GM21786 (cell line): ENCODE results near the gene DDAH1.
"Not testable (repeated sequence)": the region's sequence is repeated elsewhere in the genome, so short reads cannot be mapped to it uniquely, and the experiment has no call there.

ENCODE experiments used
- ATAC-seq: cut with Tn5 transposase; IDR thresholded peaks from one replicate; pipeline ENCODE4 v1.9.1; 2021; ENCODE audit not compliant: unreplicated experiment

DDAH1 gene

DNA sequence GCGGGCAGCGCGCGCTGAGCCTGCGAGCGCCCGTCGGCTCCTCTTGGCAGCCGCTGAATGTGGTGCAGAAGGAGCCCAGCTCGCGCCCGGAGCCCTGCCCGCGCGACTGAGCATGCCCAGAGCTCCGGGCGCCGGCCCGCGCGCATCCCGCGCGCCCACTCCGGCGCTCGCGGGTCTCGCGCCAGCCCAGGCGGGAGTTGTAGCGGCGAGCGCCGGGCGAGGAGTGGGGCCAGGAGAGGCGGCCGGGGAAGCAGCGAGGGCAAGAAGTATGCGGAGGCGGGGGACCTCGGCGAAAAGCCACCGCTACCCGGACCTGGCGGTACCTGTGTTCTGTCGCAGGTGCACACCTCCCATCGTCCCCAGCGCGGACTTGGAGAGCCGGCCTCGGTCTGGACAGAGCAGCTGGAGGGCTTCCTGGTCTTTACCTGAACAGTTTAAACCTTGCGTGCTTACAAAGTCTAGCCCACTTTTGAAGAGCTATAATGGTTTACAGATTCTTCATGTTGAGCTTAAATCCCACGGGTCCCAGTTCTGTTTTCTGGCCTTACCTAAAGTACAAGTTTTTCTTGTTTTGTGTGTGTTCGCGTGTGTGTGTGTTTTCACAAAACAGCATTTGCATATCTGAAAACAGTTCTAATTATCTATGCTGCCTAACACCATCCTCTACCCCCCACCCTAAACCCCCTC is at the start of gene DDAH1:
DDAH1 (minus strand) TSS at position 61 of the 687 bp plus-strand sequence. CDS start 114 bp downstream, outside the sequence.
- ATAC-seq: peak; percentile 46

DNA sequence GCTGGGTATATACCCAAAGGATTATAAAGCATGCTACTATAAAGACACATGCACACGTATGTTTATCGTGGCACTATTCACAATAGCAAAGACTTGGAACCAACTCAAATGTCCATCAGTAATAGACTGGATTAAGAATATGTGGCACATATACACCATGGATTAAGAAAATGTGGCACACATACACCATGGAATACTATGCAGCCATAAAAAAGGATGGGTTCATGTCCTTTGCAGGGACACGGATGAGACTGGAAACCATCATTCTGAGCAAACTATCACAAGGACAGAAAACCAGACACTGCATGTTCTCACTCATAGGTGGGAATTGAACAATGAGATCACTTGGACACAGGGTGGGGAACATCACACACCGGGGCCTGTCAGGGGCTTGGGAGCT is 49.0 kb upstream of the DDAH1 start:
- ATAC-seq: not testable (repeated sequence)

- no peak for ATAC-seq
Measured at GRCh38 chr1:85504417-85504816, 39.5 kb upstream of the DDAH1 start.

DNA sequence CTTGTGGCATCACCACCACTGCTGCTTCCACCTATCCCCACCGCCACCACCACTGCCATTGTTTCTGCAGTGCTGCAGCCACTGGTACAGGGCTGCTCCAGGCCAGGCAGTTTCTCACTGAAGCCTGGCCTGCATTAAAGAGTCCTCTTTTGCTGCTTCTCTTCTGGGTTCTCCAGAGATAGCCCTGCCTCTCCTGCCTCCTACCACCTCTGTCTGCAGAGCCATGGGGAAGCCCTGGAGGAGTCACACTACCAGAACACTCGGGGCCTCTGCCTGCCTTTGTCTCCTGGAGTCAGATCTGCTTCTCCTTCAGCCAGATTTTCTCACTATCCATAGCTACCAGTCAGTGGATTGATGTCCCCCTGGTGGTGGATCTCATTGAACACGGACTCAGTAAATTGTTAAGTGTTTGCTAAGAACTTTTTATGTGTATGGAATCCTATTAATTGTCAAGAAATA is 37.7 kb upstream of the DDAH1 start:
- no peak for ATAC-seq

DNA sequence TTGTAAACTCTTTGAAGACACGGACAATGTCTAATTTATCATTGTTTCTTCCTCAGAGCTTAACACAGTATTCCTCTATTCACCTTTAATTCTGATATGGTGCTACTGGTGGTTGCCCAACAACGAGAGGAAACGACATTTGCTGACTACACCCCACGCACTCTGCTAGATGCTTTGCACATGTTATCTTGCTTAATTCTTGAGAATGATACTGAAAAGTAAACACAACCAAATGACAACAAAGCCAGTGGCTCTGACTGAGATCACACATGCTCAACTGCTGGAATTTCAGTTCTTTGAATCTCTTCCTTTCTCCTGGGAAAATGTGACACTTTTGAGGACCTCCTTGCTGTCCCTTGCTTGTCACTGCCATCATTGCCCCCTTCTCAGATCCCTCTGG is 37.2 kb upstream of the DDAH1 start:
- ATAC-seq: no peak

GRCh38 chr1:85501355-85501898 is 36.5 kb upstream of the DDAH1 start:
- ATAC-seq: no peak

GRCh38 chr1:85496941-85497582 is 32.1 kb upstream of the DDAH1 start:
- ATAC-seq: no peak

DNA sequence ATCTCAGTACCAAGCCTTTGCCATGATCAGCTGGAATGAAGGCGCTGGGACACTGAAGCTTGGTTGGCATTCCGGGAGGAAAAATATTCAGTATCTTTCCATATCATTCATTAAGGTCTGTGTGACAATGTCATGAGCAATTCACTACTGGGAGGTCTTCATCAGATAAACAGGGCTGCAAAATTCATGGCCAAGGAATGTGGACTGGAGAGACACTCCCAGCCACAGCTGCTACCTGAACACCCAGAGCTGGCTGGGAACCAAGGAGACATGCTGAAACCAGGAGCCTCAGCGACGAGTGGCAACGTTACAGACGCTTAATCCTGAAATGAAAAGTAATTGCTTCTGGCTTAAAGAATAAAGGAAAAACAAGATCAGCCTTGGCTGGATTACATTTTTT is 30.6 kb upstream of the DDAH1 start:
- no peak for ATAC-seq

DNA sequence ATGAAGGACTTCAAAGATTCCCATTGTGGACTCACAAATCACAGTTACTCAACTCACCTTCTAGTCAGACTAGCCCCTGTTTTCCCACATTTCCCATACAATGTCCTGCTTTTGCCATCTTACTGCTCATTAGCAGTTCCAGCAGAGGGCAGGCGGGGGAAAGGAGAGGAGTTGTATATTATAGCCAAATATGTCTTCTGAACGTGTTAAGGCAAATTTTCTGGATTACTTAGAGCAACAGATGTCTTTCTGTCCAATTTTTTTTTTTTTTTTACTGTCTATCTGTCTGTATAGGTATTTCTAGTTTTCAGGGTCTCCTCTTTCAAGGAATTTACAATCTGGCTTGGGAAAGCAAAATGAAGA is 29.9 kb upstream of the DDAH1 start:
- no peak for ATAC-seq

DNA sequence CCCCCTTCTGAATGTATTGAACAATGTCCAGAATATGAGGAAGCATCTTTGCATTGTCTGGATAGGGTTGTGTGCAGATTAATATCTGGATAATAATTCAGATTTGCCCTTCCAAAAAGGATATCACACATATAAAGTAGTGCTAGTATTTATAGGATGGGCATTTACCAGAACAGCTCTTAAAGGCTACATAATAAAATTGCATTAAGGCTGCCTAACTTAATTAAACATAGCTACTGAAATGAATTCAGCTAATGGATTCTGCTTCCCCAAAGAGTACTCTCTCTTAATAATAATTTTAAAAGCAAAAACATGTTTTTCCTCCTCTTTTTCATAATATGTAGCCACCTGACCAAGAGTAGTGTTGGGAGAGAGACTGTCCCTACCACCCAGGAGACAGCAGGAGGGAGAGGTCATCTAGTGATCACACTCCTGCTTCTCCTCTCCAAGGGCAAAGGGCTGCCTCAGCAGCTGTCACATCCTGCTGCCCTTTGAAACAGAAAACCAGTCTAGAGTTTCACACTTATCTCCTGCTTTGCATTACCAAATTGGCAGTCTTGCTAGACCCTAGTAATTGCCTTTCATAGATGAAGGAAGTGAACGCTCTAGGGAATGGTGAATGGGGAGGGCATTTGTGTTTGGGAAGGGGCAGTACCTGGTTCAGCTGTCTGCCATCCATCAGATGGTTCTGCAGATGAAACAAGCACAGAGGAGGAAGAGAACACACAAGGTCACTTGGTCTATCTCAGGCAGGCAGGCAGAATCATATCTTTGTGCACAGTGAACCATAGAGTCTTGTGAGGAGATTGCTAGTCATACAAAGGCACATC is 29.3 kb upstream of the DDAH1 start:
- ATAC-seq: no peak

DNA sequence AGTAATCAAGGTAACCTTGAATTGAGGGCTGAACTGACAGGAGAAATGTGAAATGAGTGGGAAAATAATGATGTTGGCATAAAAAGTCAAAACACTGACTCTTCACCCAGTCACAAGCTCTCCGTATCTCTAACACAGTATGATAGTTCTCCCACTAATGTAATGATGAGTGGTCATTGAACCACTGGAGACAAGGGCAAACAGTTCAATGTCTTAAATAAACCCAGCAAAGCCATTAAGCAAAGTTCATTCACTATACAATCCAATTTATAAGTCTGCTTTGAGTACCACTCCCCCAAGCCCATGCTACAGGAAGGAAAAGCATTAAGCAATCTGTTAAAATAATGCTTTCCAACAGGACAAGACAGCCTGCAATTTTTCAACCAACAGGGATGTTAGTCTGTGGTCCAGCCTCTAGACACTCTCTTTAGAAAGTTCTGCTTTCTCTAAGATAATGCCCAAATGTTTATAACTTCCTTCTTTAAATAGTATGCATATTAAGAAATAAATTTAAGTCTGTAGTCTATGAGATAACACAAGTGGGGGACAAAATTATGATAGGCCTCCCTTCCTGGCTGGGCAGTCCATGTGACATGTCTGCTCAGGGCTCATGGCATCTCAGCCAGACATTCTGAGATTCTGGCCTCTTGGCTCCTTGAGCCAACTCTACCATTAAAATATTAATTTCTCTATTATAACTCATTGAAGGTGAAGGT is 25.5 kb upstream of the DDAH1 start:
- ATAC-seq: no peak

- no peak for ATAC-seq
Measured at GRCh38 chr1:85488126-85488525, 23.2 kb upstream of the DDAH1 start.

DNA sequence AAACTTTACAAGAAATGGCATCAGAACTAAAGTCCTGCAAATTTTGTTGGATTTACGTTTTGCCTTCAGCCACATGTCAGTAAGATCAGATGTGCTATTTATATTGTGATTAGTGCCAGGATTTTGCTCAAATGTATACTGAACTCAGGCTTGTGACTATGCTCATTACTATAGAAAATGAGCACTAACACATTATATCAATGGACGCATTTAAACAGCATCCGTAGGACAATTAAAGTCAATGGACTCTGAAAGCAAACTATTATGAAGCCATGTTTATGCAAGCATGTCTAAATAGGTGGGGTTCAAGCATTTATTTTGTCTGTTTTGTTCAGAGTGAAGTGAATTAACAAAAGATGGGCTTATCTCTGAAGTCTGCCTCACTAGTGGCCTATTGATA is 20.6 kb upstream of the DDAH1 start:
- no peak for ATAC-seq

- no peak for ATAC-seq
Measured at GRCh38 chr1:85484716-85485115, 19.8 kb upstream of the DDAH1 start.

GRCh38 chr1:85484264-85484663 is 19.3 kb upstream of the DDAH1 start:
- no peak for ATAC-seq

GRCh38 chr1:85481688-85482087 is 16.7 kb upstream of the DDAH1 start:
- no peak for ATAC-seq

- no peak for ATAC-seq
Measured at GRCh38 chr1:85480566-85480965, 15.6 kb upstream of the DDAH1 start.

DNA sequence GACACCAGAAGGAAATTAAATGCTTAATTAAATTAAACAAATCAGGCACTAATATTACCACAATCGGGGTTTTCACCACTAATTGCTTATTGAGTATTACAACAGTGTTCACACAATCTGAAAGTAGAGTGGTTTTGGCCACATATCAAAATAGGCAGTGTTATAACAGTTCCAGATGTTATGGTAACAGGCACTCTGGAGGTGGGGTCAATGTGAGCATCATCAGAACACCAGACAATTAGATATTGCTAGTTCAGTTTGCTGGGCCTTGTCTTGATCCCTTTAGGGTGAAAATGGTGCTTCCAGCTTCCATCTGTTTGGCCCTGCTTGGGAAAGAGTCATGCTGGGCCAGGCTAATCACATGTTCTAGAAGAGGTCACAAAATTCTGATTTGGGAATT is 14.5 kb upstream of the DDAH1 start:
- no peak for ATAC-seq

DNA sequence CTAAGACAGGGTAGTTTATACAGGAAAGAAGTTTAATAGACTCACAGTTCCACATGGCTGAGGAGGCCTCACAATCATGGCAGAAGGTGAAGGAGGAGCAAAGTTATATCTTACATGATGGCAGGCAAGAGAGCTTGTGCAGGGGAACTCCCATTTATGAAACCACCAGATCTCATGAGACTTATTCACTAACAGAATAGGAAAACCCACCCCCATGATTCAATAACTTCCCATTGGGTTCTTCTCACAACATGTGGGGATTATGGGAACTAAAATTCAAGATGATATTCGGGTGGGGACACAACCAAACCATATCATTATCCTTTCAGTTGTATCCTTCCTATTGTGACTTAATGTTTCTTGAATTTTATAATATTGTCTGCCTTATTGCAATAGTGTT is 13.4 kb upstream of the DDAH1 start:
- no peak for ATAC-seq

DNA sequence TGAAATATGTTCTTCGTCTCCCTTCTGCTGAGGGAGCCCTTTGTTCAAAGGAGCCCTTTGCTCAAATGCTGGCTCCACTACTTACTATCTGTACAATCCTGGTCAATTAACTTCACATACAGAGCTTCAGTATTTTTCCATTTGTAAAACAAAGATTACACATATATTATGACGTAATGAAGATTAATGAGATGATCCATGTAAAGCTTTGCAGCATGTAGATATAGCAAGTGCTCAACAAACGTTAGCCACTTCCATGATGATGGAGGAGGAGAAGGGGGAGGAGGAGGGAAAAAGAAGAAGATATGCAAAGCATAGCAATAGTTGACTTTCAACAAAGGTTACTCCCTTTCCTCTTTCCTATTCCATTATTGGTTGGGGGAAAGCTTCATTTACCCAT is 10.1 kb upstream of the DDAH1 start:
- ATAC-seq: no peak

GRCh38 chr1:85473390-85473789 is 8.4 kb upstream of the DDAH1 start:
- ATAC-seq: no peak
